IgD-negative memory B cell (primary cell): ENCODE measurements around the gene RIPOR2. TPM values are rescaled to one million over a fixed set of nuclear protein-coding genes. Genes with fewer than 3 reads are reported as not detected.
"Not testable (repeated sequence)": the region's sequence is repeated elsewhere in the genome, so short reads cannot be mapped to it uniquely, and the experiment has no call there.

Experiments
- H3K27ac Mint-ChIP-seq, 3 donors: one replicate each; pipeline ENCODE4 v1.8.0; 2020 to 2022; ENCODE audit warnings: mild to moderate bottlenecking in 3 of 3, mixed read lengths in 3 of 3, moderate library complexity in 1 of 3
- H3K27me3 Mint-ChIP-seq: one replicate; pipeline ENCODE4 v1.8.0; 2021; ENCODE audit warnings: mixed read lengths
- H3K36me3 Mint-ChIP-seq: one replicate; pipeline ENCODE4 v1.8.0; 2020; ENCODE audit warnings: mild to moderate bottlenecking, mixed read lengths
- H3K4me1 Mint-ChIP-seq, 3 donors: one replicate each; pipeline ENCODE4 v1.8.0; 2020 to 2022; ENCODE audit warnings: mixed read lengths in 3 of 3, mild to moderate bottlenecking in 1 of 3
- H3K4me3 Mint-ChIP-seq, 4 donors: one replicate each; pipeline ENCODE4 v1.8.0; 2020 to 2022; ENCODE audit warnings: mild to moderate bottlenecking in 4 of 4, mixed read lengths in 4 of 4, moderate library complexity in 3 of 4
- H3K9me3 Mint-ChIP-seq, 3 donors: one replicate each; pipeline ENCODE4 v1.8.0; 2020 to 2021; ENCODE audit warnings: mixed read lengths in 3 of 3, mild to moderate bottlenecking in 1 of 3
- polyA plus RNA-seq: library from polyadenylated mRNA; unstranded; fragments of 300-500 nt; fragmentation: Illumina TruSeq; gene quantifications from one replicate; pipeline ENCODE4 v1.2.3, GENCODE V29; 2021

RIPOR2 gene
- polyA plus RNA-seq, 1 donor from 2014 or later = 561 TPM

DNA sequence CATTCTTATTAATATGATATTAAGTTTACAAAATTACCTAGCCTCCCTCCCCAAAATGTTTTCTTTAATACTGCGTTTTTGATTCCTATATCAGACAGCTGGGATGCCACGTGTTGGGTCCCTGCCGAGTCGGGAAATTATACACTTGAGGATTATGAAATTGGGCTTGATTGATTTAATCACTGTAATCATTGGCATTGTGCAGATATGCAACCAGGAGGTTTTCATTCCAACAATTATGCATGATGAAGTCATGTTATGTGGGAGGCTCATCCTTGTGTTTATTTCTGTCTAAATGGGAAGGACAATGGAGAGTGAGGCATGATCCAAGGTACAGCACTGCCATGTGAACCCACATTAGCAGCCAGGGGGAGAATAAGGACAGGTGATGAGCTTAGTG is 30.6 kb upstream of the RIPOR2 start:
- peaks cover 26 to 62% (median 53%) of the 10 kb centered on the region in 3 donors for H3K4me1 Mint-ChIP-seq
- no peak overlapping the region for H3K27ac Mint-ChIP-seq
- H3K9me3 Mint-ChIP-seq = no peaks in the 10 kb centered on the region
- H3K4me3 Mint-ChIP-seq = no peak overlapping the region
- peaks cover 6% of the 10 kb centered on the region for H3K36me3 Mint-ChIP-seq
- no peaks in the 10 kb centered on the region for H3K27me3 Mint-ChIP-seq

DNA sequence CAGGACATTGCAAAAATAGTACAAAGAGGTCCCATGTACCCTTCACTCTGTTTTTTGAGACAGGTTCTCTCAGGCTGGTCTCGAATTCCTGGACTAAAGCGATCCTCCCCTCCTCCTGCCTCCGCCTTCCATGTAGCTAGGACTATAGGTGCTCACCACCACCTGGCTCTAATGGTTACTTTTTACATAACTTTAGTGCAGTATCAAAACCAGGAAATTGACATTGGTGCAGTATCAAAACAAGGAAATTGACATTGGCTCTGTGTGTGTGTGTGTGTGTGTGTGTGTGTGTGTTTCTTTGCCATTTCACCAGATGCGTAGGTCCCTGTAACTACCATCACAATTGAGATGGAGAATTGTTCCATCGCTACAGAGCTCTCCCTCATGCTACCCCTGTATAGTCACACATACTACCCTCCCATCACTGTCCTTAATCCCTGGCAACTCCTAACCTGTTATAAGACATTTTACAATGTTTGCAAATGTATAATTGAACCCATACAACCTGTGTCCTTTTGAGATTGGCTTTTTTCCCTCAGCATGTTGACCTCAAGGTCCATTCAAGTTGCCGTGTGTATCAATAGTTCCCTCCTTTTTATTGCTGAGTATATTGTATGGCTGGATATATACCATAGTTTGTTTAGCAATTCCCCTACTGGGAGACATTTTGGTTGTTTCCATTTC is 28.3 kb upstream of the RIPOR2 start:
- peaks cover 8% of the 10 kb centered on the region for H3K36me3 Mint-ChIP-seq
- peaks cover 0 to 3% (median 0%) of the 10 kb centered on the region in 3 donors for H3K9me3 Mint-ChIP-seq
- no peak overlapping the region for H3K27ac Mint-ChIP-seq
- no peaks in the 10 kb centered on the region for H3K27me3 Mint-ChIP-seq
- no peak overlapping the region for H3K4me3 Mint-ChIP-seq
- H3K4me1 Mint-ChIP-seq = peaks cover 37 to 66% (median 57%) of the 10 kb centered on the region in 3 donors

DNA sequence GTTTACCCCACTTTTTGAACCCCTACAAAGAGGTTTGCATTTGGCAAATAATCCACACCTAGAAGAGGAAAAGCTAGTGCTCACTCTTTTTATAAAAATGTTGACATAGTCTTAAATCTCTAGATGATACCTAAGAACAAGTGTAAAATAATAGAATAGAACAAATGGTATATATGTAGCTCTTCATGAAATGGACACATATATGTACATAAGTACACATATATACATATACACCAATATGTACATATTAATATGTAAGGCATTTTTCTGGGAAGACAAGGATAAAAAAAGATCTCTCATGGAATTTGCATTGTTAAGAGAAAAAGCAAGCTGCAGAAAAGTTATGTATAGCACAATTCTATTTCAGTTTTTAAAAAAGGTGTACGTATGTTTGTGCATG is 27.6 kb upstream of the RIPOR2 start:
- Mint-ChIP-seq H3K36me3 (peaks cover 8% of the 10 kb centered on the region), H3K27me3 (no peaks in the 10 kb centered on the region), H3K4me1 (peaks cover 43 to 65% (median 64%) of the 10 kb centered on the region in 3 donors), H3K9me3 (peaks cover 0 to 3% (median 0%) of the 10 kb centered on the region in 3 donors), H3K4me3 (no peak overlapping the region), H3K27ac (no peak overlapping the region)

DNA sequence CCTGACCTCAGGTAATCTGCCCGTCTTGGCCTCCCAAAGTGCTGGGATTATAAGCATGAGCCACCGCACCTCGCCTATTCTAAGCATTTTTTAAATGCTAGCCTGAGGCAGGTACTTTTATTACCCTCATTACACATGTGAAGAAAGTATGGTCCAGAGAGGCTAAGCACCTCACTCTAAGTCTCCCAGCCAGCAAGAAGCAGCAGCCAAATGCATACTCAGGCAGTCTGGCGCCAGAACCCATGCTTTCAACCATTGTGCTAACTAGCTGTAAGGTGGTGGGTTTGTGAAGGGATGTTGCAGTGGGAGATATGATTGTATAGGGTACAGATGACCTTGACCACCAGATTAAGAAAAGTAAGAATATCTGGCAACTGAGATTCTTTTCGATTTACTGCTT is 26.1 kb upstream of the RIPOR2 start:
- Mint-ChIP-seq H3K27me3 (no peaks in the 10 kb centered on the region), H3K9me3 (peaks cover 0 to 3% (median 0%) of the 10 kb centered on the region in 3 donors), H3K4me1 (peaks cover 48 to 71% (median 63%) of the 10 kb centered on the region in 3 donors), H3K27ac (peak overlapping the region in 2 of 3 donors; percentile 16 to 24), H3K4me3 (peak overlapping the region in 1 of 4 donors; percentile 3), H3K36me3 (peaks cover 4% of the 10 kb centered on the region)

DNA sequence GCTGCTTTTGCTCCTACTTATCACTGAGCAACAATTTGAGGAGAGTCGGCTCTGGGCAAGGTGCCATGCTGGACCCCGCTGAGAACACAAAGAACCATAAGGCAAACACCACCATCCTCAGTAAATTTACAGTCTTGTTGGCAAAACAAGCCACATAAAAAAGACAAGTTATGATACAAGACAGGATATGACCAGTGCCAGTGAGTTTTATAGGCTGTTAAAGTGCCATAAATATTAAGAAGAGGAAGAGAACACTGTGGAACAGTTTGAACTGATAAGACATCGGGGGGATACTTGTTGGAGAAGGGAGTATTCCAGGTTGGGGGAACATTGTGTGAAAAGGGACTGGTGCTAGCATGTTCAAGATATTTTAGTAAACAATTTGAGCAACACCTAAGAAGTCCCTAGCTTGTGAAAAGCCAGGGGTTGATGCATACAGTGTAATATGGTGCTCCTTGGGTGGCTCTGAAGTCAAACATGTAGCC is 25.3 kb upstream of the RIPOR2 start:
- peak overlapping the region in 3 of 4 donors; percentile 37 to 87 (median 60) for H3K4me3 Mint-ChIP-seq

DNA sequence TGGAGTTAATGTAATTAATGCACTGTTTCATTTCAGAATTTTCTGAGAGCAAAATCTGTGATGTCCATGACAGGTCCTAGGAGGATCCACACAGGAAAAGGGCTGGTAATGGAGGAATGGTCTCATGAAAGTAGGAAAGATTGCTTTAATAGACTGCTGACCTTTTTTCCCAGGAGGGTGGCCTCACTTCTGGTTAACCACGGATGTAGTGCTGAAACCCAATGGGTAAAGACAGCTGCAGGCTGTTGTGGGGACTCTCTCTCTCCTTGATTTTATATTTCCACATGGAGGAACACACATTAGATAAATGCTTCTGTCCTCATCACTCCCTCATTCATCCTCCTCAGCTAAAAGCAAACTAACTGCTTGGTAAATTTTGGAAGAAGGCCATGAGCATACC is 23.6 kb upstream of the RIPOR2 start:
- Mint-ChIP-seq H3K27ac (peak overlapping the region in 2 of 3 donors; percentile 14 to 55), H3K27me3 (no peaks in the 10 kb centered on the region), H3K36me3 (peaks cover 4% of the 10 kb centered on the region)

More for the DNA sequence above, 25.3 kb upstream of the RIPOR2 start:
- Mint-ChIP-seq H3K36me3 (peaks cover 4% of the 10 kb centered on the region), H3K27me3 (no peaks in the 10 kb centered on the region), H3K4me1 (peaks cover 53 to 70% (median 68%) of the 10 kb centered on the region in 3 donors), H3K27ac (peak overlapping the region; percentile 16 to 88 (median 19)), H3K9me3 (peaks cover 0 to 3% (median 0%) of the 10 kb centered on the region in 3 donors)

DNA sequence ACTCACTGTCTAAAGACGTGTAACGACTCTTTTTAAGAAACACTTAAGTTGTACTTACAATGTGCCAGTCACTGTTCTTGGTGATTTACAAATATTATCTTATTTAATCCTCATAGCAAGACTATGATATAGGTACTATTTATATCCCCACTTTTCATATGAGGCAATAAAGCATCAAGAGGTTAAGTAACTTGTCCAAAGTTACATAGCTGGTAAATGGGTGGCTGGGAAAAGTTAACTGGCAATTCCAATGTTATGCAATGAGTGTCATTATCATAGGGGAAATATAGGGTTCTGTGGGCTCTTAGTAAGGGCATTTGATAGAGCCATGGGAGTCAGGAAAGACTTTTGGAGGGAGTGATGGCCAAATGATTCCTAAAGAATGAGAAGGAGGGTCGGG is 21.4 kb upstream of the RIPOR2 start:
- Mint-ChIP-seq H3K4me3 (peak overlapping the region in 2 of 4 donors; percentile 34 to 63), H3K36me3 (peaks cover 4% of the 10 kb centered on the region), H3K9me3 (peaks cover 0 to 6% (median 0%) of the 10 kb centered on the region in 3 donors), H3K27me3 (no peaks in the 10 kb centered on the region), H3K4me1 (peaks cover 64 to 74% (median 68%) of the 10 kb centered on the region in 3 donors), H3K27ac (peak overlapping the region; percentile 3 to 64 (median 6))

More for the DNA sequence above, 23.6 kb upstream of the RIPOR2 start:
- Mint-ChIP-seq H3K4me1 (peaks cover 62 to 72% (median 71%) of the 10 kb centered on the region in 3 donors), H3K9me3 (peaks cover 0 to 3% (median 0%) of the 10 kb centered on the region in 3 donors), H3K4me3 (peak overlapping the region in 2 of 4 donors; percentile 23 to 74)

DNA sequence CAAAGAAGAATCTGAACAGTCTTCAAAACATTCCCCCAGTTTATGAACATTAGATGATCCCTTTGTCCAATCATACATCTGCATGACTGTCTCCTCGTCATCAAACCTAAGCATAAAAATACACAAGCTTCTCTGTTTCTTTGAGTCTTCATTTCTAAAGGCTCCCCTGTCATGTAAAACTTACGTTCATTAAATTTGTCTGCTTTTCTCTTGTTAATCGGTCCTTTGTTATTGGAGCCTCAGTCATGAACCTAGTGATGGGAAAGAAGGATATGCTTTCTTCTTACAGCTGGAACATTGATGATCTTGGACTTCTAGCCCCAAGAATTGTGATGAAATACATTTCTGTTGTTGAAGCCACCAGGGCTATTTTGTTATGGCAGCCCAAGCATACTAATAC is 18.0 kb upstream of the RIPOR2 start:
- peaks cover 58 to 77% (median 74%) of the 10 kb centered on the region in 3 donors for H3K4me1 Mint-ChIP-seq
- no peaks in the 10 kb centered on the region for H3K36me3 Mint-ChIP-seq
- peaks cover 2% of the 10 kb centered on the region for H3K27me3 Mint-ChIP-seq
- peak overlapping the region in 3 of 4 donors; percentile 41 to 75 (median 67) for H3K4me3 Mint-ChIP-seq
- H3K27ac Mint-ChIP-seq = peak overlapping the region; percentile 81 to 94 (median 92)
- H3K9me3 Mint-ChIP-seq = peaks cover 0 to 3% (median 0%) of the 10 kb centered on the region in 3 donors

DNA sequence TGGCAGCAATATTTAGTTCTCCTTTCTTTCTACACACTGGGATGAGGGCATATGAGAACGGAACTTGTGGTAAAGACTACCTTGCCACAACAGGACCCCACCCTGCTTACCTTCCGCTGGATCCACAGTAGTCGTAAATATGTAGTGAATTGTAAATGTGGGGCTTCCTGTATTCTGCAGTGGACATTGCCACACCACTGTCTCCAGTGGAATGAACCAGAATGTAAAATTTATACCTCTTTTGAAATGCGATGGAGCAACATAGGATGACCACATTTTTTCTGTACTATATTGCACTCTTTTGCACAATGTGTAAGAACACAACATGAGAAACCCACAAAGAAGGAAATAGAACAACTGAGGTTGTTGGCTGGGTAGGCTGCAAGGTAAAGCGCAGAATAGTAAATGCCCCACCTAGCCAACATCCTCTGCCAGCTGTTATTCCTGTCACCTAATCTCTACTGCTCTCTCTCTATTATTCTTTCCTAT is 16.1 kb upstream of the RIPOR2 start:
- Mint-ChIP-seq H3K27ac (peak overlapping the region; percentile 92 to 99 (median 93)), H3K4me1 (peaks cover 60 to 83% (median 78%) of the 10 kb centered on the region in 3 donors), H3K27me3 (peaks cover 2% of the 10 kb centered on the region), H3K4me3 (peak overlapping the region; percentile 77 to 91 (median 86)), H3K9me3 (peaks cover under 1 to 3% (median 3%) of the 10 kb centered on the region in 3 donors), H3K36me3 (peaks cover 2% of the 10 kb centered on the region)

DNA sequence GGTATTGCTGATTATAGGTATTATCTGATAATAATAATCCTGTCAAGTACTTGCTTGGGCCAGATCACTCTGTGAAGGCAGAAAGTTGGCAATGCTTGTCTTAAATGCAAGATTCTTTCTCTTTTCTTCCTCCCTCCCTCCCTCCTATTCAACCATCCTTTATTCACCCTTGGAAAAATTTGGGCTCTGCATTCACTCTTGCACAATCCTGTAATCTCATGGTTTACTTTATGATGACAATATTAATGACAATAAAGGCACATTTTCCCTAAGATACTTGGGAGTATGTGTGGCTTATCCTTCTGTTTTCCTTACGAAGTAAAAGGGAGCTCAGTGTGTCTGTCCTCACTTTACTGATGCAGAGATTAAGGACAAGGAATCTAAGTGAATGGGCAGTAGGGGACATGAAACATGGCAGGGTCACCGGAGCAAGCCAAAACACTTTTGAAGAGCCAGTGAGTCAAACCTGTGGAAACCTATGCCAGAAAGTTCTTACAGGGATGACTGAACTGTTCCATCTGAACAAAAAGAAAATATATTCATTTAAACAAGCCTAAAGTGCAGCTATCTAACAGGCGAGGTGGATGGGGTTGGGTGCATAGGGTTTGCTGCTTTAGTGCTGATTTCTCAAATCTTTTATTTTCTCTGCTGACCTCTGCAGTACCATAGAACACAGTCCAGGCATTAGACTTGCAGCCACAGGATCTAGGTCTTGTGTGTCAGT is 14.6 kb upstream of the RIPOR2 start:
- peaks cover 4% of the 10 kb centered on the region for H3K36me3 Mint-ChIP-seq
- peak overlapping the region; percentile 16 to 90 (median 84) for H3K4me3 Mint-ChIP-seq
- peaks cover 2% of the 10 kb centered on the region for H3K27me3 Mint-ChIP-seq
- H3K27ac Mint-ChIP-seq = peak overlapping the region; percentile 92 to 99 (median 93)
- H3K9me3 Mint-ChIP-seq = peaks cover 1 to 4% (median 3%) of the 10 kb centered on the region in 3 donors
- H3K4me1 Mint-ChIP-seq = peaks cover 58 to 74% (median 71%) of the 10 kb centered on the region in 3 donors

DNA sequence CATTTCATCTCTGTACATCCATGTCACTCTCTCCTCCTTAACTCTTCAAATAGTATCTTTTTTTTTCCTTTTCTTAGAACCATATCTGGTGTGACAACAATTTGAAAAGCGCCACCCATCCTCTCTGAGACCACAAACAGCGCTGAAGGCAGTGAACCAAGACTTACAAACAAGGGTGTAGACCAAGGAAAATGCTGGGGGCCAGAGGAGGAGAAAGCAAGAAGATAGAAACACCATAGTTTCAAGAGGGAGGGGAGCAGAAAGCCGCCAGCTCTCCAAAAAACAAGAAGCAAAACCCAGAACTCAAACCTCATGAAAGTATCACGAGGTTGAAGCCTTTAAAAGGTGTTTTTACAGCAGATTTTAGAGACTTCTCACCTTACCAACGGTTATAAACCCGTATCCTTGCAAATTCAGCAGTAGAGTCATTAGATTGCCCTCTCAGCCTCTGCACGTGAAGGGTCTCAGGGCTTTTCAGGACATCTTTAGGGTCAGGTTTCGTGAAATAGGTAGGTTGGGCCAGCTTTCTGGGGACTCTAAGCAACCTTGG is 13.3 kb upstream of the RIPOR2 start:
- Mint-ChIP-seq H3K27me3 (peaks cover 2% of the 10 kb centered on the region), H3K9me3 (peaks cover 7 to 17% (median 13%) of the 10 kb centered on the region in 3 donors), H3K4me1 (peaks cover 56 to 69% (median 64%) of the 10 kb centered on the region in 3 donors), H3K36me3 (peaks cover 10% of the 10 kb centered on the region), H3K27ac (peak overlapping the region; percentile 92 to 99 (median 93)), H3K4me3 (peak overlapping the region; percentile 74 to 87 (median 78))

DNA sequence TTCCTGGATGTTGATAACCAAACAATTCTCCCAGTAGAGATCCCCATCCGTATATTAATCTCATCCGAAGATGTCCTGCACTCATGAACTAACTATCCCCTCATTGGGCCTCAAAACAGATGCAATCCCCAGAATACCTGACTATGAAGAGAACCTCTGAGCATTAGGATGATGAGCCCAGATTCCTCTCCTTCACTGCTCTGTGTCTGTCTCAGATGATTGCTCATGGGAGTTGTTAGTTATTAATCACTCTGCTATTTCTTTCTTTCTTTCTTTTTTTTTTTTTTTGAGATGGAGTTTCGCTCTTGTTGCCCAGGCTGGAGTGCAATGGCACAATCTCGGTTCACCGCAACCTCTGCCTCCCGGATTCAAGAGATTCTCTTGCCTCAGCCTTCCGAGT is 12.5 kb upstream of the RIPOR2 start:
- not testable (repeated sequence) for H3K27me3 Mint-ChIP-seq
- peak overlapping the region; percentile 39 to 87 (median 78) for H3K4me3 Mint-ChIP-seq
- peaks cover 51 to 61% (median 59%) of the 10 kb centered on the region in 3 donors for H3K4me1 Mint-ChIP-seq
- H3K27ac Mint-ChIP-seq = peak overlapping the region; percentile 92 to 99 (median 93)
- H3K9me3 Mint-ChIP-seq = peaks cover 7 to 17% (median 9%) of the 10 kb centered on the region in 3 donors
- H3K36me3 Mint-ChIP-seq = peaks cover 10% of the 10 kb centered on the region

DNA sequence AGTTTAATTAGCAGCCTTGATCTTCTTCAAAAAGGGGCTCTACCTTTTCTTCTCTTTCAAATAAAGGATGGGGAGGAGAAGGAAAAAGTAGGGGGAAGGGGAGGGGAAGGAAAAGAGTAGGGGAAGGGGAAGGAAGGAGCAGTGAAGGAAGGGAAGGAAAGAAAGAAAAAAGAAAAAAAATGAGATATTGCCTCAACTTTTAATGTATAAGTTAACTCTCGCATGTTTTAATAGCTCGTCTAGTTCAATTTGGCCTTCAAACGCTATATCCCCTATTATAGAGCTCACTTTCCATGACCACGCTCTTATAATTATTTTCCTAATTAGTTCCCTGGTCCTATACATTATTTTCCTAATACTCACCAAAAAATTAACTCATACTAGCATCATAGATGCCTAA is 11.9 kb upstream of the RIPOR2 start:
- peak overlapping the region; percentile 92 to 99 (median 93) for H3K27ac Mint-ChIP-seq
- H3K4me3 Mint-ChIP-seq = peak overlapping the region in 3 of 4 donors; percentile 15 to 82 (median 74)
- peaks cover 7 to 17% (median 9%) of the 10 kb centered on the region in 3 donors for H3K9me3 Mint-ChIP-seq
- peaks cover 10% of the 10 kb centered on the region for H3K36me3 Mint-ChIP-seq
- H3K4me1 Mint-ChIP-seq = peaks cover 51 to 63% (median 61%) of the 10 kb centered on the region in 3 donors
- peaks cover 2% of the 10 kb centered on the region for H3K27me3 Mint-ChIP-seq

DNA sequence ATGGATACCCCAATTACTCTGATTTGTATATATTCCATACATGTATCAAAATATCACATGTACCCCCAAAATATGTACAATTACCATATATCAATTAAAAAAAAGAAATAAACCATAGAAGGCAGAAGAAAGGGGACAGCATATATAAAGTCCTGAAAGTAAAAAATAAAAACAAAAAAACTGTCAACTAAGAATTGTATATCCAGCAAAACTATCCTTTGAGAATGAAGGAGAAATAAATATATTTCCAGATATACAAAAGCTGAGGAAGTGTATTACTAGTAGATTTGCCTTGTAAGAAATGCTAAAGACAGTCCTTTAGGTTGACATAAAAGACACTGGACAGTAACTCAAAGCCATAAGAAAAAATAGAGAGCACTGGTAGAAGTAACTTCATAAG is 9.3 kb upstream of the RIPOR2 start:
- H3K27me3 Mint-ChIP-seq = no peaks in the 10 kb centered on the region
- peak overlapping the region in 1 of 3 donors; percentile 71 for H3K27ac Mint-ChIP-seq

More for the DNA sequence above, 9.3 kb upstream of the RIPOR2 start:
- Mint-ChIP-seq H3K4me3 (peak overlapping the region in 1 of 4 donors; percentile 21), H3K9me3 (peaks cover 7 to 17% (median 12%) of the 10 kb centered on the region in 3 donors), H3K4me1 (peaks cover 47 to 54% (median 54%) of the 10 kb centered on the region in 3 donors), H3K36me3 (peaks cover 10% of the 10 kb centered on the region)
